Thyroid gland (tissue), 4 donors: Measurements from ENCODE around the gene ATP10B. TPM values are rescaled to one million over a fixed set of nuclear protein-coding genes. Genes with fewer than 3 reads are reported as not detected.

Experiments
- DNase-seq, 2 donors: peaks; one replicate each; pipeline ENCODE4 v3.0.0-alpha.2; 2019
- H3K27ac ChIP-seq, 3 donors: fragments of 200-600 bp; sonication (generic); 1 replicate in 2 of 3; 2 replicates in 1 of 3; pipeline ENCODE4 v1.5.1; 2016 to 2019; ENCODE audit warnings: mild to moderate bottlenecking in 1 of 3, moderate library complexity in 1 of 3
- H3K27me3 ChIP-seq: fragments of 200-600 bp; sonication (generic); one replicate; pipeline ENCODE4 v1.5.1; 2019
- H3K36me3 ChIP-seq, 2 donors: fragments of 200-600 bp; sonication (generic); one replicate each; pipeline ENCODE4 v1.5.1; 2016 to 2019
- H3K4me1 ChIP-seq, 2 donors: fragments of 200-600 bp; sonication (generic); one replicate each; pipeline ENCODE4 v1.5.1; 2017 to 2019
- H3K4me3 ChIP-seq, 3 donors: fragments of 200-600 bp; sonication (generic); replicated peaks in 1 of 3; 1 replicate in 2 of 3; 2 replicates in 1 of 3; pipeline ENCODE4 v1.5.1; 2016; ENCODE audit warnings: mild to moderate bottlenecking in 1 of 3
- H3K9me3 ChIP-seq: fragments of 200-600 bp; sonication (generic); one replicate; pipeline ENCODE4 v1.5.1; 2017
- POLR2A ChIP-seq, 2 donors: fragments of 450-650 bp; IDR thresholded peaks; one replicate each; pipeline ENCODE4 v1.6.1; 2017; ENCODE audit warnings: antibody characterized with exemption in 2 of 2, mild to moderate bottlenecking in 2 of 2, moderate library complexity in 1 of 2
- WGBS, 2 donors: methylation state at CpG; one replicate each; pipeline ENCODE4 v1.1.5; 2017; 5-methylcytosine and 5-hydroxymethylcytosine counted together
- intact Hi-C: fragments of 100-400 bp; cut with DNase I; formaldehyde crosslinking; loops from one replicate; pipeline ENCODE4 v1.15.1; 2023
- total RNA-seq, 4 donors: library from RNA; depleted of rRNA; stranded (reverse); fragments of >200 nt; gene quantifications; one replicate each; pipeline ENCODE4 v1.2.3, GENCODE V29; 2016
- TF ChIP-seq, protein P1 (sequence below), 6 experiments: fragments of 200-600 bp in 3 of 6; fragments of 450-650 bp in 3 of 6; sonication (generic) in 3 of 6; IDR thresholded peaks; one replicate each; pipeline ENCODE4 v1.5.1; 2016 to 2019; ENCODE audit warnings: antibody characterized with exemption in 6 of 6, mild to moderate bottlenecking in 2 of 6, inconsistent platforms in 1 of 6, moderate library complexity in 1 of 6

The ATP10B gene
- total RNA-seq, 4 donors from 2014 or later: 0.13 to 0.42 (median 0.15) TPM; not detected in 1

DNA sequence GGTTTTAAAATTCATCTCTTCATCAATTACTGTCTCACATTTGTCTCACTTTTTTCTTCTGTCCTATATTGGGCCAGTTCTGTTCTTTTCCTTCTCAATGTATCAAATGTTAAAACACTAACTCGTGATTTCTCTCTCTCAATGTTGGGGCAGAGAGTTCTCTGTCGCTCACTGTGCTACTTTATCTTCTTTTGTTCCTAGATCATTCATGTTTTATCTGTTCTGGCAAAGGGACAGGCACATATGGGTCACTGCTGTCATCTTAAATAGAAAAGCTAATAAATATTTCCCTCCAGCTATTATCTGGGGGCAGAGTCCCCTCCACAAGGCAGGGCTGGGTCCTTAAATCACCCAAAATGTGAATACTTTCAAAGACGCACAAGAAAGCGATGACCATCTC lies 216.3 kb downstream of the ATP10B start:
- Histone ChIP-seq H3K4me1 (no peaks in the 10 kb centered on the region), H3K9me3 (no peaks in the 10 kb centered on the region), H3K4me3 (no peak overlapping the region), H3K27me3 (no peaks in the 10 kb centered on the region), H3K27ac (no peak overlapping the region), H3K36me3 (no peaks in the 10 kb centered on the region)
- intact Hi-C loops: no loop called here
- no peak for DNase-seq
- TF ChIP-seq POLR2A (IDR thresholded peaks at IDR 0.05): no peak
- TF ChIP-seq, protein P1, sequence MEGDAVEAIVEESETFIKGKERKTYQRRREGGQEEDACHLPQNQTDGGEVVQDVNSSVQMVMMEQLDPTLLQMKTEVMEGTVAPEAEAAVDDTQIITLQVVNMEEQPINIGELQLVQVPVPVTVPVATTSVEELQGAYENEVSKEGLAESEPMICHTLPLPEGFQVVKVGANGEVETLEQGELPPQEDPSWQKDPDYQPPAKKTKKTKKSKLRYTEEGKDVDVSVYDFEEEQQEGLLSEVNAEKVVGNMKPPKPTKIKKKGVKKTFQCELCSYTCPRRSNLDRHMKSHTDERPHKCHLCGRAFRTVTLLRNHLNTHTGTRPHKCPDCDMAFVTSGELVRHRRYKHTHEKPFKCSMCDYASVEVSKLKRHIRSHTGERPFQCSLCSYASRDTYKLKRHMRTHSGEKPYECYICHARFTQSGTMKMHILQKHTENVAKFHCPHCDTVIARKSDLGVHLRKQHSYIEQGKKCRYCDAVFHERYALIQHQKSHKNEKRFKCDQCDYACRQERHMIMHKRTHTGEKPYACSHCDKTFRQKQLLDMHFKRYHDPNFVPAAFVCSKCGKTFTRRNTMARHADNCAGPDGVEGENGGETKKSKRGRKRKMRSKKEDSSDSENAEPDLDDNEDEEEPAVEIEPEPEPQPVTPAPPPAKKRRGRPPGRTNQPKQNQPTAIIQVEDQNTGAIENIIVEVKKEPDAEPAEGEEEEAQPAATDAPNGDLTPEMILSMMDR (IDR thresholded peaks at IDR 0.05): no peak
- 83 to 86% methylated on average over 4 of the region's 4 CpGs for WGBS, 2 donors

DNA sequence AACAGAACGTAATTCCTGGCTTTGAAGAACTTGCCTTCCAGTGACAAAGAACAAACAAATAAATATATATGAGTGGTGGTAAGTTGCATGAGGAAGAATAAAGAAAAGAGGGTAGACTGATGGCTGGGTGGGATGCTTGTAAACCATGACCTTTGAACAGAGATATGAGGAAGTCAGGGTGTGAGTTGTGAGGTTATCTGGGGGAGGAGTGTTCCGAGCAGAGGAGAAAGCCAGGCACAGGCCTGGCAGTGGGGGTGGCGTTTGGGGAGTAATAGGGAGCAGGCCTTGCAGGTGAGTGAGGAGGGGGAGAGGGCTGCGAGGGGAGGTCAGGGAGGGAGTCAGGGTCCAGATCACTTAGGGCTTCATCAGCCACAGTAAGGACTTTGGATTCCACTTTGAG lies 217.0 kb downstream of the ATP10B start:
- no peaks in the 10 kb centered on the region for H3K36me3 ChIP-seq
- TF ChIP-seq POLR2A (IDR thresholded peaks at IDR 0.05): no peak
- TF ChIP-seq, protein P1 (IDR thresholded peaks at IDR 0.05): no peak

DNA sequence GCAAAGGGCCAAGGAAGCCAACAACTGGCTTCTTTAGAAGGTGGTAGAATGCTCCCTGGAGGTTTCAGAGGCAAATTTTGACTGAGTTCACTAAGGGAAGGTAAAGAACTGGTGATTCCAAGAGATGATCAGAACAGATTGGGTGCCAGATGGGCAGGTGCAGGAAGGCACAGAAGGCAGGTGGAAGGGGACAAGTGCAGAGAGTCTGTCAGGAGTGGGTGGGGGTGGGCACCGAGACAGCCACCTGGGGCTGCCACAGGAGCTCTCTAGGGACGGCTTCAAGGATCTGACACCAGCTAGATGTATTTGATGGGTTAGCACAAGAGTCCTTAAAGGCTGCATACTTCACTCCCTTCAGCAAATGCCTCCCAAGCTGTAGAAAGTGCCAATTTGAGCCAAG lies 223.0 kb downstream of the ATP10B start:
- Histone ChIP-seq H3K9me3 (no peaks in the 10 kb centered on the region), H3K27me3 (no peaks in the 10 kb centered on the region), H3K27ac (no peak overlapping the region), H3K36me3 (no peaks in the 10 kb centered on the region), H3K4me3 (no peak overlapping the region), H3K4me1 (no peaks in the 10 kb centered on the region)
- intact Hi-C loops: no loop called here
- WGBS, 2 donors: 50 to 51% methylated on average over 2 of the region's 2 CpGs
- TF ChIP-seq, protein P1 (IDR thresholded peaks at IDR 0.05): no peak
- TF ChIP-seq POLR2A (IDR thresholded peaks at IDR 0.05): no peak
- DNase-seq: no peak

More for the DNA sequence above, 217.0 kb downstream of the ATP10B start:
- DNase-seq: no peak
- Histone ChIP-seq H3K27ac (no peak overlapping the region), H3K4me3 (no peak overlapping the region), H3K27me3 (no peaks in the 10 kb centered on the region), H3K9me3 (no peaks in the 10 kb centered on the region), H3K4me1 (no peaks in the 10 kb centered on the region)
- intact Hi-C loops: no loop called here
- 88 to 89% methylated on average over 4 of the region's 4 CpGs for WGBS, 2 donors

DNA sequence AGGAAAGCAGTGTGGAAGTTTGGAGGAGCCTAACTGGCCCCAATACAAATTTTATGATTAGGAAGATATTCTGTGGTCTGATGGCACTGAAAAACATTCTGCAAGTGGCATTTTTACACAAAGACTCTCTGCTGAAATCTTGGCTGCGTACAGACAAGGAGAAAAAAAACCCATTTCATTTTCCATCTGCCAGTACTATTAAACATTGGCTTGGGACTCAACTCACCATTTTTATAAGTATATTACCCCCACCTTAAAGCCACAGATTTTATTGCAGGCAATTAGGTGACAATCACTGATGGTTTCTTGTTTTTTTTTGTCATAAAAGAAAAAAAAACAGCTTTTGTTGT lies 223.4 kb downstream of the ATP10B start:
- Histone ChIP-seq H3K4me1 (no peaks in the 10 kb centered on the region), H3K27ac (no peak overlapping the region), H3K4me3 (no peak overlapping the region), H3K9me3 (no peaks in the 10 kb centered on the region), H3K27me3 (no peaks in the 10 kb centered on the region), H3K36me3 (no peaks in the 10 kb centered on the region)
- no peak for DNase-seq
- intact Hi-C loops: no loop called here
- 85 to 97% methylated on average over 1 of the region's 1 CpG for WGBS, 2 donors
- TF ChIP-seq, protein P1 (IDR thresholded peaks at IDR 0.05): no peak
- no peak for TF ChIP-seq POLR2A (IDR thresholded peaks at IDR 0.05)

DNA sequence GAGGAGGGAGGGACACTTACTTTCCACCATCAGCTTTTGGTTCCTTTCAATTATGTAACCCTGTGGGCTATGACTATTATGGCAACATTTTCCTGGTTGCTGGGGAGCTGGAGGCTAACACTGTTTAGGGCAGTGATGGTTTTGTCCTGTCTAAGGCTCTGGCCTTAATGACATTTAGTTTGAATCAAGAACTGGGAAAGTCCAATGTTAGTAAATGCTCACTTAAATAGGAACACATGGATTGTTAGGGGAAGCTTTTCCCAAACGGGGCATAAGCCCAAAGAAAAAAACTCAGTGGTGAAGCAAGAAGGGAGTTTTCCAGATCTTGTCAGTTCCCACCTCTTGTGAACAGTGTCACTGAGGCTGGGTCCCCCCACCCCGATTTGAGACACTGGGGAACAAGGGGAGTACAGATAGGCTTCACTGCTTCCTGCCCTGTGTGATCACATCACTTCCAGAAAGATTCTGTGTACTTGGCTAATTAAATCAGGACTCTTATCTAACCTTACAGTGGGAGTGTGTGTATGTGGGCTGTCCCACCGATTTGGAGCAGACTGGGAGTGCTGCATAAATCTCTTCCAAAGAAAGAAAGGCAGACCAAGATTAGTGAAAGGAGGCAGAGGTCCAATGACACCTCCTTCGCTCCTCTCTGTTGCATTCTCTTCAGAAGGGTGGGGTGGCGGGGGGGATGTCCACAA lies 223.9 kb downstream of the ATP10B start:
- Histone ChIP-seq H3K4me1 (no peaks in the 10 kb centered on the region), H3K4me3 (no peak overlapping the region), H3K27ac (no peak overlapping the region), H3K9me3 (no peaks in the 10 kb centered on the region), H3K36me3 (no peaks in the 10 kb centered on the region), H3K27me3 (no peaks in the 10 kb centered on the region)
- TF ChIP-seq, protein P1 (IDR thresholded peaks at IDR 0.05): no peak
- no peak for TF ChIP-seq POLR2A (IDR thresholded peaks at IDR 0.05)
- DNase-seq: no peak
- WGBS, 2 donors: 62 to 75% methylated on average over 5 of the region's 5 CpGs
- intact Hi-C loops: no loop called here
